Kidney capillary endothelial cell (primary cell): ENCODE results near the gene TRO.
A peak's percentile ranks its signal among the peaks of the same experiment; 100 is the strongest.

Experiments used
- DNase-seq: peaks from one replicate; pipeline ENCODE4 v3.0.0-alpha.2; 2018; ENCODE audit warnings: low spot score

Gene TRO

GRCh38 chrX:54920610-54921426 is at the start of gene TRO:
Gene TRO (plus strand): TSS chrX:54920824. CDS start chrX:54922247, 1,423 bp downstream.
- DNase-seq: no peak

- no peak for DNase-seq
Measured at GRCh38 chrX:54885740-54886139, 34.9 kb upstream of the TRO start.

GRCh38 chrX:54891573-54891972 is 29.1 kb upstream of the TRO start:
- peak; percentile 11 for DNase-seq

GRCh38 chrX:54894159-54894558 is 26.5 kb upstream of the TRO start:
- DNase-seq: no peak

- DNase-seq: no peak
Measured at GRCh38 chrX:54909941-54910340, 10.7 kb upstream of the TRO start.

GRCh38 chrX:54921427-54922021 is 900 bp downstream of the TRO start:
- peak; percentile 17 for DNase-seq

GRCh38 chrX:54922547-54922946 is 1.9 kb downstream of the TRO start:
- no peak for DNase-seq

GRCh38 chrX:54923376-54923775 is 2.8 kb downstream of the TRO start:
- no peak for DNase-seq

GRCh38 chrX:54926978-54927377 is 6.4 kb downstream of the TRO start:
- DNase-seq: no peak

GRCh38 chrX:54928876-54929275 is 8.3 kb downstream of the TRO start:
- DNase-seq: no peak

GRCh38 chrX:54930291-54931049 is 9.8 kb downstream of the TRO start:
- DNase-seq: no peak

- DNase-seq: no peak
Measured at GRCh38 chrX:54931107-54931506, 10.5 kb downstream of the TRO start.

GRCh38 chrX:54933150-54933826 is 12.7 kb downstream of the TRO start:
- no peak for DNase-seq

GRCh38 chrX:54934058-54934457 is 13.4 kb downstream of the TRO start:
- DNase-seq: no peak

GRCh38 chrX:54934890-54935289 is 14.3 kb downstream of the TRO start:
- DNase-seq: no peak

- no peak for DNase-seq
Measured at GRCh38 chrX:54935306-54935705, 14.7 kb downstream of the TRO start.

GRCh38 chrX:54937416-54937815 is 16.8 kb downstream of the TRO start:
- DNase-seq: no peak

GRCh38 chrX:54944816-54945215 is 24.2 kb downstream of the TRO start:
- DNase-seq: no peak

GRCh38 chrX:54945224-54945623 is 24.6 kb downstream of the TRO start:
- no peak for DNase-seq

GRCh38 chrX:54950730-54951375 is 30.2 kb downstream of the TRO start:
- no peak for DNase-seq

GRCh38 chrX:54961750-54962149 is 41.1 kb downstream of the TRO start:
- no peak for DNase-seq
